Cardiac septum (tissue), 1 donor: ENCODE results near the gene OBSCN. TPM values are rescaled to one million over a fixed set of nuclear protein-coding genes. Genes with fewer than 3 reads are reported as not detected.

ENCODE experiments used
- DNase-seq: peaks from one replicate; pipeline ENCODE4 v3.0.0-alpha.2; 2020; ENCODE audit warnings: low spot score
- intact Hi-C: fragments of 100-400 bp; cut with DNase I; formaldehyde crosslinking; loops from one replicate; pipeline ENCODE4 v1.14.0; 2022
- total RNA-seq: library from RNA; stranded (reverse); fragmentation: NEBNext Ultra II Directional; extraction: Animal tissue kit (Norgen Biotek cat#: 25700); gene quantifications from one replicate; pipeline ENCODE4 v1.2.1, GENCODE V29; 2021
- donor health status: DM: no; HTN: no; CAD: no.

Gene OBSCN
- total RNA-seq, 1 donor from 2014 or later = 396 TPM

GRCh38 chr1:228358039-228358763 lies 150.4 kb downstream of the OBSCN start:
- intact Hi-C loops = no loop called here
- DNase-seq = no peak

- DNase-seq = no peak
- intact Hi-C loops = no loop called here
Measured at GRCh38 chr1:228358764-228359612, 151.1 kb downstream of the OBSCN start.

GRCh38 chr1:228359613-228360532 lies 152.0 kb downstream of the OBSCN start:
- intact Hi-C loops = no loop called here
- no peak for DNase-seq

- DNase-seq = no peak
- intact Hi-C loops = no loop called here
Measured at GRCh38 chr1:228360533-228361313, 152.9 kb downstream of the OBSCN start.

DNA sequence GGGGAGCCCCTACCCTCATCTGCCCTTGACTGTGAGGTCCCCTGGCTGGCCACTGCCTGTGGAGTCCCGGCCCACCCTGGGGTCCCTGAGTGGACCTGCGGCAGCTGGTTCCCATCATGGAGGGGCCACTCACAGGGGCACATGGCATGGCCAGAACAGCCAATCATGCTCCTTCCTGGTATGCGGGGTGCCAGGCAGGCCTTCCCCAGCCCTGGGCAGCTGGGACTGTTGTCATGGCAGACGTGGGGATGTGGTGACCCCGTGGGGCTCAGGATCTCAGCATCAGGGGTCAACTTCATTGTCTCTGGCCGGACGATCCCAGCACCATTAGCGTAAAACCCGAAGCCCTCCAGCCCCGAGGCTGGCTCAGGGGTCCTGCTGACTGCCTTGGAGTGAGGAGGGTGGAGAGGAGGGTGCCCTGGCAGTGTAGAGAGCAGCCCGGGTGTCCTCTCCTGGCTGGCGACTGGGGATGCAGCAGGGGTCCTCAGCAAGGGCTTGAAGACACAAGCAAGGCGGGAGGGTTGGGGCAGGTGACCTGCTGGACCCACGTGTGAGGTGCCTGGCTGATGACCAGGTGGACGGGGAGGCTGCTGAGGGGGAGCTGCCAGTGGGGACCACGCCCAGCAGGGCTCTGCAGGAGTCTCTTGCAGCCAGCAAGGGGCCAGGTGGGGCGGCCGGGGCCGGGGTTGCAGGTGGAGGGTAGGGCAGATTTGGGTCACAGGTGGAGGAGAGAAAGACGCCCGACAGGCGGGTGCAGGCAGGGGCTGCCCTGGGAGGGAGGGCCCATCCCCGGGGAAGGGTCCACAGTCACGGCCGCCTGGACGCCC lies 153.7 kb downstream of the OBSCN start:
- intact Hi-C loops = no loop called here
- DNase-seq = peak; percentile 77

- intact Hi-C loops = no loop called here
- peak; percentile 70 for DNase-seq
Measured at GRCh38 chr1:228362141-228362883, 154.5 kb downstream of the OBSCN start.

GRCh38 chr1:228362884-228363450 lies 155.1 kb downstream of the OBSCN start:
- peak; percentile 62 for DNase-seq
- intact Hi-C loops = no loop called here

- peak; percentile 74 for DNase-seq
- intact Hi-C loops = no loop called here
Measured at GRCh38 chr1:228363686-228364067, 155.8 kb downstream of the OBSCN start.

DNA sequence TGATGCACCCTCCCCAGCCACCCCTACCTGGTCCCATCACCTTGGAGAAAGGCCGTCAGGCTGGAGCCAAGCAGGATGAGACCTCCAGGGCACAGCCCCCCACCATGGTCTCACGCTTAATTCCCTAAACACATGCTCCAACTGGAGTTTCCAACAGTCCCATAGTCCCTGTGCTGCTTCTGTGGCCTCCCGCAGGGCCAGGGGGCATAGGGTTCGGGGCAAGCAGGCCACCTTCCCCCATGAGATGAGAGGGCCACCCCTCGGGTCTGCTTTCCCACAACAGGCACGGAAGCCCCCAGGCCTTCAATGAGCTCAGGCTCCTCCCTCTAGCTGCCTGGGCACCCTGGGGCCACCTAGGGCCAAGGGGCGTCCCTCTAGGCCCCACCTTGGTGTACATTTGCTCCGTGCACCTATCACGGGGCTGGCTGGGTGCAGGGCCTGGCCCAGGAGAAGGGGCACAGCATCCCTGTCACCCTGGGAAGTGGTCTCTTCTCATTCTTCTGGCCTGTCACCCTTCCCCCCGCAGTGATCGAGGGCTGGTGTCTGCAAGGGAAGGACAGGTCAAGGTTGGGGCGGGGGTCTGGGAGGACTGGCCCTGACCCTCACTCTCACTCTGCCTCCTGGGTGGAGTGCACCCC lies 156.3 kb downstream of the OBSCN start:
- peak; percentile 67 for DNase-seq
- intact Hi-C loops = no loop called here

DNA sequence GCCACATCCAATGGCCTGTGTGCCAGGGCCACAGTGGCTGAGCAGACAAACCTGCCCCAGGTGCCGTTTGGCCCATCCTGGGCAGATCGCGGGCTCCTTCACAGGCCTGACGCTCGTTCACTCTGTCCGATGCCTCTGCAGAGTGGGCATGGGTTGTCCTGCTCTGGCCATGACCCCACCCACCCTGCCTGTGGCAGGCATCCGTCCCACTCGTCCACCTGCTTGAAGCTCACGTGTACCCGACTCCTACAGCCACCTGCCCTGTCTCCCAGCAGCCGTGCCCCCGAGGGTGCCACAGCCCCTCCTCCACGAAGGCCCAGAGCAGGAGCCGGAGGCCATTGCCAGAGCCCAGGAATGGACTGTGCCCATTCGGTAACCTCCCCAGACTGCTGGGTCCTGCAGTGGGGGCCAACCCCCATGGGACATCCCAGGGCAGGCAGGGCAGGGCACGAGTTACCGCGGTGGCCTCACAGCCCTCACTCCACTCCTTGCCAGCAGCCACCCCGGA lies 156.9 kb downstream of the OBSCN start:
- intact Hi-C loops = no loop called here
- peak; percentile 75 for DNase-seq

GRCh38 chr1:228365271-228366061 lies 157.6 kb downstream of the OBSCN start:
- intact Hi-C loops = no loop called here
- peak; percentile 62 for DNase-seq

- intact Hi-C loops = no loop called here
Measured at GRCh38 chr1:228366062-228366865, 158.4 kb downstream of the OBSCN start.

DNA sequence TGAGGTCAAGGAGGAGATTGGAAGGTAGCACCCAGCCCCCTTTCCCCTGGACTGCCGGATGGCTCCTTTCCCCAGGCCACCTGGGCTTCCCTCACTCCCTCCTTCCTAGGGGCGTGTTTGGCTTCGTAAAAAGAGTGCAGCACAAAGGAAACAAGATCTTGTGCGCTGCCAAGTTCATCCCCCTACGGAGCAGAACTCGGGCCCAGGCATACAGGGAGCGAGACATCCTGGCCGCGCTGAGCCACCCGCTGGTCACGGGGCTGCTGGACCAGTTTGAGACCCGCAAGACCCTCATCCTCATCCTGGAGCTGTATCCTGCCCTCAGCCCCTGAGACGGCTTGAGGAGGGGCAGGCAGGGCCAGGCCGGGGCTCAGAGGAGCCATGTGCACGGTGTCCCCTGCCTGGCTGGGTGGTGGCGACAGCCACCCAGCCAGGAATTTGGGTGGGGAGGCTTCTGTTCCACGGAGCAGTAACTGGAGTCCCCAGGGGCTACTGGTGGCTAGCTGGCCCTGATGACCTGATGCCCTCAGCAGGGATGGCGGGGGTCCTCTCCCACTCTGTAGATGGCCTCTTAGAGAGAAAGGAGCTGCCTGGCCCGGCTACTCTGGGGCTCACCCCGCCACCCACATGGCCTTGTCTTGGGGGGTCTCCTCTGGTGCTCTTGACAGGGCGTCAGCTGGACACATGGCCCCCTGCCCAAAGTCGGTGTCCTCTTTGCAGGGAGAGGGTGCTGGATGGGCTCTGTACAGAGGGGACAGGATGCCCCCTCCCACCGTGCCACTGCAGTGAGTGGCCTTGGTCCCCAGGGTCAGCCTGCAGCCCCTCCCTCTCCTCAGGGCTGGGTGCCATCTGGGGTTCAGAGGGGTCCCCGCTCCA lies 159.3 kb downstream of the OBSCN start:
- DNase-seq = peak; percentile 76
- intact Hi-C loops = no loop called here

More at GRCh38 chr1:228366062-228366865, 158.4 kb downstream of the OBSCN start:
- DNase-seq = peak; percentile 68
